ENCODE data around the gene ADAT3.

GRCh38 chr19:1856698-1857603, 48.2 kb upstream of the ADAT3 start:
- TF ChIP-seq CTCF (IDR thresholded peaks at IDR 0.05) (no peak), POLR2A (IDR thresholded peaks at IDR 0.05) (peak in 2 of 3 donors; percentile 47 to 57)
